AG04449 (cell line): ENCODE results near the gene RAB40B.

Source experiments
- CTCF ChIA-PET: fragments of 350-600 bp; formaldehyde crosslinking; extraction: SDS; loops from one replicate; lab custom pipeline; 2021; ENCODE audit warnings: antibody characterized with exemption; lab: Yijun Ruan, JAX
- POLR2A ChIA-PET: fragments of 400-600, 350-600 bp; formaldehyde crosslinking; extraction: SDS; loops from one replicate; lab custom pipeline; 2020; ENCODE audit warnings: antibody characterized with exemption, inconsistent platforms; lab: Yijun Ruan, JAX
- DNase-seq: peaks from one replicate; pipeline ENCODE4 v3.0.0-alpha.2; 2010; ENCODE audit warnings: low read depth, low spot score
- H3K4me3 ChIP-seq: 2 replicates; pipeline ENCODE4 v1.5.1; 2011; ENCODE audit warnings: low read depth, mild to moderate bottlenecking, control low read depth, low read length
- TF ChIP-seq, protein P1 (sequence below): IDR thresholded peaks from one replicate; pipeline ENCODE4 v1.5.1; 2011; ENCODE audit warnings: mild to moderate bottlenecking, moderate library complexity, low read length, control low read depth, inconsistent platforms; ENCODE audit not compliant: insufficient read depth; ENCODE audit errors: missing control alignments

The RAB40B gene

DNA sequence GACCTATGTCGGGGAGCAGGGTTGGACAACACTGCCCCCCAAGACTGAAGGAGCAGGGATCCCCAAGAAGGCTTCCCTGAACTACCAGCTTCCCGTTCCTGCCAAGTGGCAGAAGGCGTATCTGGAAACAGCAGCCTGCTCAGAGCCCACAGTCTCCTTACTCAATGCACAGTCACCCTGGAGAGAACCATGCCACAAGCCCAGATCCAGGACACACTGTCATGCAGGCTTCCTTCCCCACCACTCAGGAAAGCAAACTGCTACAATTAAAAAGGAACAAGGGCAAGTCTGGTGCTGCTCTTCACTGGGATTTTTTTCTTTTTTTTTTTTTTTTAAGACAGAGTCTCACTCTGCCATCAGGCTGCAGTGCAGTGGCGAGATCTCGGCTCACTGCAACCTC is 58.5 kb downstream of the RAB40B start:
- no peak for DNase-seq
- TF ChIP-seq, protein P1, sequence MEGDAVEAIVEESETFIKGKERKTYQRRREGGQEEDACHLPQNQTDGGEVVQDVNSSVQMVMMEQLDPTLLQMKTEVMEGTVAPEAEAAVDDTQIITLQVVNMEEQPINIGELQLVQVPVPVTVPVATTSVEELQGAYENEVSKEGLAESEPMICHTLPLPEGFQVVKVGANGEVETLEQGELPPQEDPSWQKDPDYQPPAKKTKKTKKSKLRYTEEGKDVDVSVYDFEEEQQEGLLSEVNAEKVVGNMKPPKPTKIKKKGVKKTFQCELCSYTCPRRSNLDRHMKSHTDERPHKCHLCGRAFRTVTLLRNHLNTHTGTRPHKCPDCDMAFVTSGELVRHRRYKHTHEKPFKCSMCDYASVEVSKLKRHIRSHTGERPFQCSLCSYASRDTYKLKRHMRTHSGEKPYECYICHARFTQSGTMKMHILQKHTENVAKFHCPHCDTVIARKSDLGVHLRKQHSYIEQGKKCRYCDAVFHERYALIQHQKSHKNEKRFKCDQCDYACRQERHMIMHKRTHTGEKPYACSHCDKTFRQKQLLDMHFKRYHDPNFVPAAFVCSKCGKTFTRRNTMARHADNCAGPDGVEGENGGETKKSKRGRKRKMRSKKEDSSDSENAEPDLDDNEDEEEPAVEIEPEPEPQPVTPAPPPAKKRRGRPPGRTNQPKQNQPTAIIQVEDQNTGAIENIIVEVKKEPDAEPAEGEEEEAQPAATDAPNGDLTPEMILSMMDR, result no peak
- POLR2A ChIA-PET, result no interaction called here
- CTCF ChIA-PET, result no interaction called here
- H3K4me3 ChIP-seq, result no peak overlapping the region

DNA sequence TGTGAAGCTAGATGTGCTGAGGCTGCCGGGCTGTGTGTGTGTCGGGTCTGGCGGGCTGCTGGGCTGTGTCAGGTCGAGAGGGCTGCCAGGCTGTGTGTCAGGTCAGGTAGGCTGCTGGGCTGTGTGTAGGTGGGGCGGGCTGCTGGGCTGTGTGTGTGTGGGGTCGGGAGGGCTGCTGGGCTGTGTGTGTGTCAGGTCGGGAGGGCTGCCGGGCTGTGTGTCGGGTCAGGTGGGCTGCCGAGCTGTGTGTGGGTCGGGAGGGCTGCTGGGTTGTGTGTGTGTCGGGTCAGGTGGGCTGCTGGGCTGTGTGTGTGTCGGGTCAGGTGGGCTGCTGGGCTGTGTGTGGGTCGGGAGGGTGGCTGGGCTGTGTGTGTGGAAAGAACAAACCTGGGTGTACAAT is 58.9 kb downstream of the RAB40B start:
- TF ChIP-seq, protein P1, result no peak
- CTCF ChIA-PET, result no interaction called here
- DNase-seq, result no peak
- H3K4me3 ChIP-seq, result no peak overlapping the region
- POLR2A ChIA-PET, result no interaction called here

DNA sequence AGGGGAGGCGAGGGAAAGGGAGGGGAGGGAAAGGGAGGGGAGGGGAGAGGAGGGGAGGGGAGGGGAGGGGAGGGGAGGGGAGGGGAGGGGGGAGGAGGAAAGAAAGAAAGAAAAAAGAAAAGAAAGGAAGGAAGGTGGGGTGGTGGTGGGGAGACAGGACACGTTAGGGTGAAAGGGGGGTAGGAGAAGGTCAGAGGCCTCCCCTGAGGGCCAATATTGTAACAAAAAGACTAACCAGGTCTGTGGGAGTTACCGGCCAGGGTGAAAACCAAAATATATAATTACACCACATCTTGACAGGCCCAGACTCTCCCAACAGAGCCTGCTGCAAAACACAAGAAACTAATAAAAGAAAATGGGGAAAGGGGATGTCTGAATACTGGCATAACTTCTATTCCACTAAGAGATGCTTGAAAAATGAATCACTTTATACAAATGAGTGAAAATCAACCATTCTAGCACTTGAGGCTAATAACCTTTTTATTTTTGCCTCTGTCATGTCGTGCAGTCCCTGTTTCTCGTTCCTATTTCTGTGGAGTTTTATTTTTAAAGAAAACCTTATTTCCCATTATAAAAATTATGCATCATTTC is 60.2 kb downstream of the RAB40B start:
- TF ChIP-seq, protein P1, result no peak
- H3K4me3 ChIP-seq, result no peak overlapping the region
- ChIA-PET POLR2A (no interaction called here), CTCF (no interaction called here)
- DNase-seq, result no peak

DNA sequence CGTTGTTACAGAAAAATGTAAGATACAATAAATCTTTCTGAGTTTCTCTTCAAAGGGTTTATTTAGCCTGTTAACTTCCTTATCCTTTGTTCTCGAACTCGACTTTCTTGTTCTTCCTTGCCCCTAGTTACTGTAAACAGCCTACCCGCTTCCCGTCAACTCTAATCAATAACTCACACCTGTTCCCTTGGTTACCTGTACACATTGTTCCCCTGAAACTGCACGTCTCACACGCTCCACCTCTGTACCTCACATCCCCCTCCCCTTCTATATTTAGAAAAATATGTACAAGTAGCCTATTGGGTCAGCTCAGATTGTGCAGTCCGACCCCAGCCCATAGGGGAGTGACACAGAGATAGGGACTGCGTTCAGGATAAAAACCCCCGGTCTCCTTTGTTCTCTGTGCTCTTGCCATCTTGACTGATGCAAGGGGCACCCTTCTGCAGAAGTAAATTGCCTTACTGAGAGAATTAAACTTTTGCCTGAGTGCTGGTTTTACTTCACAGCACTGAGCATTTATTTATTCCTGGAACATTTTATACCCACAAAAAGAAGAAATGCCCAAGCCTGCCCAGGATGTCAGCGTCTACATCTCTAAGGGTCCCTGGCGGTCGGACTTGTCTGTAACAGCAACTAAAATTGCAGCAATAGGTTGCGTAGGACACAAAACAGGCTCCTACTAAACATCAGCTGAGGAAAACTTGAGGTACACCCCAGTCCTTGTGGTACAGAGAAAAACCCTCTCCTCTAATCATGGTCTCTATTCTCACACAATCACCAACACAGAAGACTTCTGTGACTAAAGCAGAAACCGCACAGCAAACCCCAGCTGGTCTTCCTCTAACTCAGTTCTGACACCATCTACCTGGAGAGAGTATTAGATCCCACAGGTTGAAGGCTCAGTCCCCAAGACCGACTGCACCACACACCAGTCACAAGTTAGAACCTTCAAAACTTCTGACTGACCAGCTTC is 61.6 kb downstream of the RAB40B start:
- H3K4me3 ChIP-seq, result no peak overlapping the region
- POLR2A ChIA-PET, result interaction anchor here (1.1 kb wide), 1 partner anchor 11 kb away, joined by 3 read pairs; no protein-coding TSS in a partner anchor
- TF ChIP-seq, protein P1, result no peak
- no peak for DNase-seq
- CTCF ChIA-PET, result interaction anchor here (0.7 kb wide), 1 partner anchor 15 kb away, joined by 5 read pairs; no protein-coding TSS in a partner anchor

DNA sequence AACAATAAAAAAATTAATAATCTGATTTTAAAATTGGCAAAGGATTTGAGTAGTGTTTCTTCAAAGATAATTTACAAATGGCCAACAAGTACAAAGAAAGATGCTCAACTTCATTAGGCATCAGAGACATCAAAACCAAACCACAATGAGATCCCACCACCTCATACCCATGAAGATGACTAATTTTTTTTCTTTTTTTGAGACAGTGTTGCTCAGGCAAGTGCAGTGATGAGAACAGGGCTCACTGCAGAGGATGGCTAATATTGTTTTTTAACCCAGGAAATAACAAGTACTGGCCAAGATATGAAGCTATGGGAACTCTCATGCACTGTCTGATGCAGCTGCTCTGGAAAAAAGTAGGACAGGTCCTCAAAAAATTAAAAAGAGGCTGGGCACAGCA is 65.2 kb downstream of the RAB40B start:
- no peak overlapping the region for H3K4me3 ChIP-seq
- CTCF ChIA-PET, result no interaction called here
- POLR2A ChIA-PET, result no interaction called here
- TF ChIP-seq, protein P1, result no peak
- no peak for DNase-seq

DNA sequence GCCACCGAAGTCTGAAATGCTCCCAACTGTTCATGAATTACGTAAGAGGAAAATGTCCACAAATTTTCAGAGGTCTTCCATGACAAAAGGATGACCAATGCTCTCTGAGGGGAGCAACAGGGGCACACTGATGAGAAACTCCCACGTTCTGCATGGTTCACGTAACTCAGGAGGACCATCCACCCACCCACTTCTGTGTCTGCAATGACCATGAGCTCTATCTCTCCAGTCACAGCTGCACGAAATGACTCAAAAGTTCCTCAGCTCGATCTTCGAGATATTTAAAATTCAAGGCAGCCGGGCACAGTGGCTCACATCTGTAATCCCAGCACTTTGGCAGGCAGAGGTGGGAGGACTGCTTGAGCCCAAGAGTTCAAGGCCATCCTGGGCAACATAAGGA is 66.0 kb downstream of the RAB40B start:
- DNase-seq, result no peak
- ChIA-PET CTCF (no interaction called here), POLR2A (no interaction called here)
- H3K4me3 ChIP-seq, result no peak overlapping the region
- TF ChIP-seq, protein P1, result no peak
